Endodermal cell (in vitro differentiated cells): Measurements from ENCODE around the gene ZNF677. TPM values are rescaled to one million over a fixed set of nuclear protein-coding genes. Genes with fewer than 3 reads are reported as not detected.
"Not testable (repeated sequence)": the region's sequence is repeated elsewhere in the genome, so short reads cannot be mapped to it uniquely, and the experiment has no call there.

Source experiments
- DNase-seq: peaks from one replicate; pipeline ENCODE4 v3.0.0-alpha.2; 2017
- H3K27ac ChIP-seq: 2 replicates; pipeline ENCODE4 v1.5.1; 2013; ENCODE audit warnings: mild to moderate bottlenecking, low read depth, low read length, moderate library complexity
- H3K27me3 ChIP-seq: 2 replicates; pipeline ENCODE4 v1.6.1; 2013; ENCODE audit warnings: mild to moderate bottlenecking, low read length, moderate library complexity; ENCODE audit not compliant: insufficient read depth, control insufficient read depth, poor library complexity, severe bottlenecking
- H3K36me3 ChIP-seq: 2 replicates; pipeline ENCODE4 v1.7.0; 2013; ENCODE audit warnings: mild to moderate bottlenecking, low read length, moderate library complexity; ENCODE audit not compliant: control insufficient read depth, insufficient read depth
- H3K4me1 ChIP-seq: one replicate; pipeline ENCODE4 v1.7.0; 2013; ENCODE audit warnings: low read length; ENCODE audit not compliant: control insufficient read depth, insufficient read depth
- H3K4me3 ChIP-seq: 2 replicates; pipeline ENCODE4 v1.5.1; 2013; ENCODE audit warnings: mild to moderate bottlenecking, low read length, moderate library complexity
- H3K9ac ChIP-seq: 2 replicates; pipeline ENCODE4 v1.6.1; 2013; ENCODE audit warnings: mild to moderate bottlenecking, low read length, moderate library complexity; ENCODE audit not compliant: poor library complexity, severe bottlenecking; ENCODE audit errors: extremely low read depth
- H3K9me3 ChIP-seq: 2 replicates; pipeline ENCODE4 v1.6.1; 2013; ENCODE audit warnings: mild to moderate bottlenecking, low read length, moderate library complexity; ENCODE audit not compliant: control insufficient read depth
- H3K27ac Mint-ChIP-seq: 2 replicates; pipeline ENCODE4 v1.8.0; 2020; ENCODE audit warnings: mixed read lengths
- H3K27me3 Mint-ChIP-seq: 2 replicates; pipeline ENCODE4 v1.8.0; 2021; ENCODE audit warnings: mild to moderate bottlenecking, mixed read lengths; ENCODE audit not compliant: insufficient read depth
- H3K36me3 Mint-ChIP-seq: 2 replicates; pipeline ENCODE4 v1.8.0; 2020; ENCODE audit warnings: low read depth, mixed read lengths
- H3K4me1 Mint-ChIP-seq: 2 replicates; pipeline ENCODE4 v1.8.0; 2020; ENCODE audit warnings: mixed read lengths
- H3K4me3 Mint-ChIP-seq: 2 replicates; pipeline ENCODE4 v1.8.0; 2020; ENCODE audit warnings: mild to moderate bottlenecking, moderate library complexity, mixed read lengths
- H3K9me3 Mint-ChIP-seq: 2 replicates; pipeline ENCODE4 v1.8.0; 2020; ENCODE audit warnings: mild to moderate bottlenecking, mixed read lengths
- CTCF ChIP-seq: fragments of 200-600 bp; sonication (generic); conservative IDR thresholded peaks from 2 replicates; pipeline ENCODE4 v1.5.0; 2021; ENCODE audit warnings: antibody characterized with exemption, mild to moderate bottlenecking
- WGBS, 2 experiments: methylation state at CpG; one replicate each; pipeline versions ENCODE4 v1.1.5 to v1.1.7; 2013; ENCODE audit warnings: missing lambda C conversion rate in 2 of 2, mixed read lengths in 1 of 2; ENCODE audit not compliant: insufficient coverage in 1 of 2, insufficient read length in 1 of 2; 5-methylcytosine and 5-hydroxymethylcytosine counted together
- total RNA-seq, 2 donors: library from RNA; stranded (reverse); fragmentation: NEBNext Ultra II Directional in 1 of 2; extraction: Animal tissue kit (Norgen Biotek cat#: 25700) in 1 of 2; gene quantifications; 2 replicates in 1 of 2; 3 replicates in 1 of 2; pipeline ENCODE4 v1.2.1, GENCODE V29; 2021

The ZNF677 gene
- total RNA-seq, 2 donors from 2014 or later = 35.6 to 56.5 TPM

DNA sequence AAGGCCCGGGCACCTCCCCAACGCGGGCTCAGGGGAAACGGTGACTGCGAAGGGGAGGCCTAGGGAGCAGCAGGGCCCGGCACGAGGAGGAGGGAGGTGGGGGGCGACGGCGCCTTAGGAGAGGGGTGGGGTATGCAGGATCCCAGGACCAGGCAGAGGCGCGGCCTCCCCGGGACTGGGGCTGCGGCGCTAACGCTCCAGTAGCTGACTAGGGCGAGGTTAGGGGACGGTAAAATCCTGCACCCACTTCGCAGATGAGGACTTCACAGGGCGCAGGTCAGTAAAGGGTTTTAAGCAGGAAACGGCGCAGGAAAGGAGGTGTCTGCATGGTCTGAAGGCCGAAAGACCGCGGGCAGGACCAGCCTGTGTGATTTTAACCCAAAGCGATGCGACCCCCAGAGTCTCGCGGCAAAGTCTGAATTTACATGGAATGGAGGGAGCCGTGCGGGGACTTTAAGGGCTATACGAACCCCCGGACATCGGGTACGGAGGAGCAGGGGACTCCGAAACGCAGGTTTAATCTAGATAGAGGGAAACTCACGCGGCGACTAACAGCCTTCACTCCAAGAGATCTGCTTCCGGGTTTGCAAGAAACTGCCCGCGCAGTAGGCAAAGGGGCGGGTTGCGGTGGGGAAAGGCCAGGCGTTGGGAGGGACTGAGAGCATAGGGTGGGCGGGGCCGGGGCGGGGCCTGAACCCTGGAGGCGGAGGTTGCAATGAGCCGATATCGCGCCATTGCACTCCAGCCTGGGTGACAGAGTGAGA, 61.7 kb downstream of the ZNF677 start, which contains the start of gene ZNF665:
ZNF665 (minus strand) TSS at position 588 of the 764 bp plus-strand sequence. CDS start 10,460 bp downstream, outside the sequence.
- peaks cover 12% of the 10 kb centered on the region for H3K9me3 Mint-ChIP-seq
- H3K4me1 Mint-ChIP-seq = peaks cover 10% of the 10 kb centered on the region
- Histone ChIP-seq H3K4me1 (no peaks in the 10 kb centered on the region), H3K27ac (no peak within 1 kb of the TSS), H3K9ac (peak within 1 kb of the TSS; percentile 80), H3K27me3 (no peaks in the 10 kb centered on the region), H3K9me3 (peaks cover 18% of the 10 kb centered on the region), H3K36me3 (peaks cover 7% of the 10 kb centered on the region), H3K4me3 (peak within 1 kb of the TSS; percentile 95)
- TF ChIP-seq CTCF = no peak
- H3K36me3 Mint-ChIP-seq = peaks cover 27% of the 10 kb centered on the region
- DNase-seq = peak; percentile 95
- 4 to 8% methylated on average over 27 to 53 of the region's 53 CpGs for WGBS, 2 experiments
- H3K27me3 Mint-ChIP-seq = peaks cover 16% of the 10 kb centered on the region
- peak within 1 kb of the TSS; percentile 91 for H3K27ac Mint-ChIP-seq
- peak within 1 kb of the TSS; percentile 90 for H3K4me3 Mint-ChIP-seq

GRCh38 chr19:53190253-53190652, 64.4 kb downstream of the ZNF677 start:
- peaks cover 7% of the 10 kb centered on the region for H3K36me3 ChIP-seq
- no peaks in the 10 kb centered on the region for H3K27me3 ChIP-seq
- no peak for TF ChIP-seq CTCF
- no peaks in the 10 kb centered on the region for H3K4me1 ChIP-seq
- Mint-ChIP-seq H3K4me1 (peaks cover 6% of the 10 kb centered on the region), H3K4me3 (no peak overlapping the region), H3K9me3 (peaks cover 4% of the 10 kb centered on the region), H3K27ac (no peak overlapping the region), H3K27me3 (peaks cover 12% of the 10 kb centered on the region), H3K36me3 (peaks cover 26% of the 10 kb centered on the region)
- H3K4me3 ChIP-seq = no peak overlapping the region
- WGBS, 2 experiments = 93 to 95% methylated on average over 3 of the region's 3 CpGs
- no peak overlapping the region for H3K27ac ChIP-seq
- H3K9me3 ChIP-seq = peaks cover 10% of the 10 kb centered on the region
- H3K9ac ChIP-seq = no peak overlapping the region
- DNase-seq = no peak

GRCh38 chr19:53189691-53190198, 64.9 kb downstream of the ZNF677 start:
- WGBS, 2 experiments = 90% methylated on average over 10 of the region's 16 CpGs; no CpG with 5 or more reads in 1 of the 2 experiments
- H3K9ac ChIP-seq, H3K4me1 Mint-ChIP-seq, H3K27ac ChIP-seq, H3K4me1 ChIP-seq, H3K36me3 ChIP-seq, H3K27me3 ChIP-seq, H3K27ac Mint-ChIP-seq, H3K4me3 Mint-ChIP-seq, DNase-seq, H3K4me3 ChIP-seq, H3K9me3 Mint-ChIP-seq: not testable (repeated sequence)
- peaks cover 10% of the 10 kb centered on the region for H3K9me3 ChIP-seq
- Mint-ChIP-seq H3K27me3 (peaks cover 10% of the 10 kb centered on the region), H3K36me3 (peaks cover 28% of the 10 kb centered on the region)
- peak; percentile 38 for TF ChIP-seq CTCF

Other genes starting within 250 kb of the ZNF677 start
- not detected for gene ERVV-1, start 241.0 kb downstream of the ZNF677 start, total RNA-seq
- not detected for gene ERVV-2, start 210.1 kb downstream of the ZNF677 start, total RNA-seq
- gene ZNF160, start 151.5 kb downstream of the ZNF677 start, total RNA-seq = 10 to 100 TPM; 51.7 to 78.3 TPM
- 10 to 100 TPM; 12.6 to 19.4 TPM for gene ZNF415, start 122.0 kb downstream of the ZNF677 start, total RNA-seq
- 10 to 100 TPM; 17.7 to 25.5 TPM for gene ZNF347, start 95.8 kb downstream of the ZNF677 start, total RNA-seq
- 1 to 10 TPM; 7.6 to 8.6 TPM for gene ZNF665, start 61.5 kb downstream of the ZNF677 start, total RNA-seq
- not detected for gene VN1R2, start 3.4 kb upstream of the ZNF677 start, total RNA-seq
- gene VN1R4, start 12.8 kb upstream of the ZNF677 start, total RNA-seq = not detected
- gene ZNF845, start 78.9 kb upstream of the ZNF677 start, total RNA-seq = 10 to 100 TPM; 19.0 to 24.3 TPM
- 10 to 100 TPM; 42.2 to 48.8 TPM for gene ZNF525, start 110.8 kb upstream of the ZNF677 start, total RNA-seq
- gene ZNF765, start 140.3 kb upstream of the ZNF677 start, total RNA-seq = 10 to 100 TPM; 30.1 to 35.9 TPM
- 10 to 100 TPM; 52.3 to 63.8 TPM for gene ZNF761, start 177.1 kb upstream of the ZNF677 start, total RNA-seq
- 10 to 100 TPM; 38.7 to 58.5 TPM for gene ZNF813, start 212.9 kb upstream of the ZNF677 start, total RNA-seq